ENCODE results near the gene RABAC1.

DNA sequence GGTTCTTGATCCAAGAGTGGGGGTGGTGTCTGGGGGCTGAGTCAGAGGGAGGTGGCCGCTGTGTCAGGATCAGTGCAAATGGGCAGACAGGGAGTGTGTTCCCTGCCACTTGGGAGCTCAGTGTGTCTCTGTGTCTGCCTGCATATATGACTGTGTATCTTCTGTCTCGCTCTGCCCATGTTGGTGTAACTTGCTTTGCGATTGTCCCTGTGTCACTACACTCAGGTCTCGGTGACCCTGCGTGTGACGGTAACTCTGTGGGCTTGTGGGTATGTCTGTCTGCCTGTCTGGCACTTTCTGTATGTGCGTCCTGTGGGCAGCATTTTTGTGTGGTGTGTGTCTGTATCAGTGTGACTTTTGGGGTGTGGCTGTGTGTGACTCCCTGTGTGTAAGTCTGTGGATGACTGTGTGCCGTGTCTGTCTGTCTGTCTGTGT, 22.7 kb downstream of the RABAC1 start:
- TF ChIP-seq, protein P1, sequence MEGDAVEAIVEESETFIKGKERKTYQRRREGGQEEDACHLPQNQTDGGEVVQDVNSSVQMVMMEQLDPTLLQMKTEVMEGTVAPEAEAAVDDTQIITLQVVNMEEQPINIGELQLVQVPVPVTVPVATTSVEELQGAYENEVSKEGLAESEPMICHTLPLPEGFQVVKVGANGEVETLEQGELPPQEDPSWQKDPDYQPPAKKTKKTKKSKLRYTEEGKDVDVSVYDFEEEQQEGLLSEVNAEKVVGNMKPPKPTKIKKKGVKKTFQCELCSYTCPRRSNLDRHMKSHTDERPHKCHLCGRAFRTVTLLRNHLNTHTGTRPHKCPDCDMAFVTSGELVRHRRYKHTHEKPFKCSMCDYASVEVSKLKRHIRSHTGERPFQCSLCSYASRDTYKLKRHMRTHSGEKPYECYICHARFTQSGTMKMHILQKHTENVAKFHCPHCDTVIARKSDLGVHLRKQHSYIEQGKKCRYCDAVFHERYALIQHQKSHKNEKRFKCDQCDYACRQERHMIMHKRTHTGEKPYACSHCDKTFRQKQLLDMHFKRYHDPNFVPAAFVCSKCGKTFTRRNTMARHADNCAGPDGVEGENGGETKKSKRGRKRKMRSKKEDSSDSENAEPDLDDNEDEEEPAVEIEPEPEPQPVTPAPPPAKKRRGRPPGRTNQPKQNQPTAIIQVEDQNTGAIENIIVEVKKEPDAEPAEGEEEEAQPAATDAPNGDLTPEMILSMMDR (optimal IDR thresholded peaks at IDR 0.05 in 1 of 3, IDR thresholded peaks at IDR 0.05 in 1 of 3, conservative IDR thresholded peaks at IDR 0.05 in 1 of 3; ENCODE audit: extremely low read depth in 1 of 3, insufficient read depth in 2 of 3, low read length in 3 of 3) = no peak
- peak; percentile 39 for TF ChIP-seq EZH2 (IDR thresholded peaks at IDR 0.05; ENCODE audit: low read length)

Data from keratinocyte (primary cell).